CD1c-positive myeloid dendritic cell (primary cell): ENCODE results near the gene C5orf24.
"Not testable (repeated sequence)": the region's sequence is repeated elsewhere in the genome, so short reads cannot be mapped to it uniquely, and the experiment has no call there.

ENCODE experiments used
- DNase-seq: peaks from one replicate; pipeline ENCODE4 v3.0.0-alpha.2; 2016; ENCODE audit errors: extremely low spot score

Gene C5orf24

GRCh38 chr5:134845852-134846640 is at the start of gene C5orf24:
Gene C5orf24 (plus strand): TSS chr5:134845968. CDS start chr5:134854901, 8,933 bp downstream.
- DNase-seq = peak; percentile 99

GRCh38 chr5:134798468-134798867 is 47.3 kb upstream of the C5orf24 start:
- no peak for DNase-seq

GRCh38 chr5:134803821-134804220 is 41.9 kb upstream of the C5orf24 start:
- DNase-seq = no peak

- DNase-seq = peak; percentile 28
These were observed 32.4 kb upstream of the C5orf24 start for GRCh38 chr5:134813407-134813806.

GRCh38 chr5:134813827-134814226 is 31.9 kb upstream of the C5orf24 start:
- DNase-seq = peak; percentile 48

- no peak for DNase-seq
These were observed 28.8 kb upstream of the C5orf24 start for GRCh38 chr5:134817006-134817405.

GRCh38 chr5:134818776-134819175 is 27.0 kb upstream of the C5orf24 start:
- DNase-seq = no peak

GRCh38 chr5:134819407-134819963 is 26.3 kb upstream of the C5orf24 start:
- no peak for DNase-seq

GRCh38 chr5:134821841-134822240 is 23.9 kb upstream of the C5orf24 start:
- DNase-seq = no peak

GRCh38 chr5:134824681-134825080 is 21.1 kb upstream of the C5orf24 start:
- DNase-seq = no peak

- DNase-seq = no peak
These were observed 20.6 kb upstream of the C5orf24 start for GRCh38 chr5:134825212-134825611.

- DNase-seq = no peak
These were observed 12.3 kb upstream of the C5orf24 start for GRCh38 chr5:134833340-134834032.

- no peak for DNase-seq
These were observed 10.1 kb upstream of the C5orf24 start for GRCh38 chr5:134835623-134836022.

GRCh38 chr5:134837530-134838181 is 8.1 kb upstream of the C5orf24 start:
- no peak for DNase-seq

- not testable (repeated sequence) for DNase-seq
These were observed 7.4 kb upstream of the C5orf24 start for GRCh38 chr5:134838361-134838760.

- no peak for DNase-seq
These were observed 5.0 kb upstream of the C5orf24 start for GRCh38 chr5:134840811-134841210.

- DNase-seq = no peak
These were observed 1.5 kb upstream of the C5orf24 start for GRCh38 chr5:134844252-134844651.

GRCh38 chr5:134845335-134845851 is 375 bp upstream of the C5orf24 start:
- no peak for DNase-seq

- peak; percentile 20 for DNase-seq
These were observed 833 bp downstream of the C5orf24 start for GRCh38 chr5:134846641-134846960.

GRCh38 chr5:134849434-134849933 is 3.7 kb downstream of the C5orf24 start:
- DNase-seq = not testable (repeated sequence)

GRCh38 chr5:134851307-134851923 is 5.6 kb downstream of the C5orf24 start:
- DNase-seq = peak; percentile 9

- DNase-seq = not testable (repeated sequence)
These were observed 10.7 kb downstream of the C5orf24 start for GRCh38 chr5:134856465-134856864.
